GM12878 (cell line): ENCODE results near the gene CCDC172. TPM values are rescaled to one million over a fixed set of nuclear protein-coding genes. Genes with fewer than 3 reads are reported as not detected.

Experiments
- ATAC-seq: fragments of 200-7000 bp; cut with Tn5 transposase; 3 replicates; pipeline ENCODE4 v1.9.1; 2020; ENCODE audit warnings: mild to moderate bottlenecking, moderate library complexity
- BruUV-seq: library from RNA; stranded (reverse); fragments of 400-500 nt; replicated peaks from 2 replicates; lab custom pipeline; 2021; lab: Mats Ljungman, UMichigan
- CTCF ChIA-PET: fragments of 300-600 bp; sonication (Branson Sonifier 250); formaldehyde crosslinking; extraction: SDS; loops from one replicate; lab custom pipeline; 2021; ENCODE audit warnings: inconsistent platforms; lab: Yijun Ruan, JAX
- POLR2A ChIA-PET: fragments of 350-600 bp; formaldehyde crosslinking; extraction: SDS; loops from one replicate; lab custom pipeline; 2021; ENCODE audit warnings: inconsistent platforms; lab: Charles Lee
- RAD21 ChIA-PET: fragments of 300-600 bp; sonication (Branson Sonifier 250); formaldehyde crosslinking; loops from one replicate; lab custom pipeline; 2023; ENCODE audit warnings: antibody characterized with exemption; ENCODE audit not compliant: unreplicated experiment; lab: Charles Lee
- SMC1A ChIA-PET: fragments of 300-600 bp; sonication (Branson Sonifier 250); formaldehyde crosslinking; loops from one replicate; lab custom pipeline; 2023; ENCODE audit not compliant: unreplicated experiment, uncharacterized antibody; lab: Charles Lee
- DNase-seq: peaks from one replicate; pipeline ENCODE4 v3.0.0-alpha.2; 2011; ENCODE audit warnings: low read depth, low spot score
- FAIRE-seq: peaks from 3 replicates; lab custom pipeline; 2011; peaks lifted over from hg19 to GRCh38; lab: Jason Lieb, UNC
- H2AFZ ChIP-seq: 2 replicates; pipeline ENCODE4 v1.6.0; 2011; ENCODE audit warnings: low read depth, low read length, control low read depth; ENCODE audit not compliant: control insufficient read depth
- H3K27ac ChIP-seq: 2 replicates; pipeline ENCODE4 v1.5.1; 2011; ENCODE audit warnings: control low read depth; ENCODE audit not compliant: control insufficient read depth, insufficient read depth
- H3K27me3 ChIP-seq, 2 experiments: replicated peaks in 1 of 2; 2 replicates each; pipeline versions ENCODE4 v1.6.0 to v1.6.1; 2011; ENCODE audit warnings: low read length in 1 of 2; ENCODE audit not compliant: control insufficient read depth in 2 of 2, insufficient read depth in 2 of 2
- H3K36me3 ChIP-seq, 2 experiments: 2 replicates each; pipeline ENCODE4 v1.5.1; 2011; ENCODE audit warnings: low read length in 1 of 2; ENCODE audit not compliant: control insufficient read depth in 2 of 2, insufficient read depth in 2 of 2
- H3K4me1 ChIP-seq: 2 replicates; pipeline ENCODE4 v1.6.1; 2011; ENCODE audit warnings: mild to moderate bottlenecking, low read length, moderate library complexity, mixed read lengths; ENCODE audit not compliant: control insufficient read depth, insufficient read depth
- H3K4me2 ChIP-seq: 2 replicates; pipeline ENCODE4 v1.6.0; 2011; ENCODE audit warnings: control low read depth; ENCODE audit not compliant: control insufficient read depth, insufficient read depth
- H3K4me3 ChIP-seq: fragments of 200-600 bp; sonication (generic); 2 replicates; pipeline ENCODE4 v1.5.1; 2016
- H3K79me2 ChIP-seq: 2 replicates; pipeline ENCODE4 v1.6.0; 2011; ENCODE audit warnings: low read length; ENCODE audit not compliant: control insufficient read depth, insufficient read depth
- H3K9ac ChIP-seq: 2 replicates; pipeline ENCODE4 v1.8.0; 2011; ENCODE audit warnings: low read length, control low read depth, mixed read lengths; ENCODE audit not compliant: control insufficient read depth, insufficient read depth
- H3K9me3 ChIP-seq: replicated peaks from 3 replicates; pipeline ENCODE4 v1.5.1; 2011; ENCODE audit warnings: mild to moderate bottlenecking, low read length; ENCODE audit not compliant: control insufficient read depth, insufficient read depth
- H4K20me1 ChIP-seq: 2 replicates; pipeline ENCODE4 v1.6.0; 2011; ENCODE audit not compliant: control insufficient read depth, insufficient read depth
- BMI1 ChIP-seq: fragments of 450-650 bp; IDR thresholded peaks from 2 replicates; pipeline ENCODE4 v1.6.1; 2016; ENCODE audit warnings: mild to moderate bottlenecking, moderate library complexity, borderline replicate concordance
- BRCA1 ChIP-seq: IDR thresholded peaks from 2 replicates; pipeline ENCODE4 v1.6.1; 2011; ENCODE audit warnings: low read depth, low read length, improper control_type of control experiment
- CHD2 ChIP-seq: IDR thresholded peaks from 2 replicates; pipeline ENCODE4 v1.6.1; 2011; ENCODE audit warnings: low read depth, low read length, improper control_type of control experiment, borderline replicate concordance
- E4F1 ChIP-seq: fragments of 450-650 bp; IDR thresholded peaks from 2 replicates; pipeline ENCODE4 v1.6.1; 2018; ENCODE audit warnings: borderline replicate concordance, mild to moderate bottlenecking; ENCODE audit not compliant: partially characterized antibody
- EGR1 ChIP-seq, 2 experiments: IDR thresholded peaks; 1 replicate in 1 of 2; 2 replicates in 1 of 2; pipeline ENCODE4 v1.6.1; 2011 to 2012; ENCODE audit warnings: low read depth in 2 of 2, low read length in 2 of 2, borderline replicate concordance in 1 of 2, mild to moderate bottlenecking in 1 of 2, moderate library complexity in 1 of 2
- IKZF1 ChIP-seq: fragments of 450-650 bp; conservative IDR thresholded peaks from 2 replicates; pipeline ENCODE4 v1.6.1; 2017; ENCODE audit warnings: antibody characterized with exemption, mild to moderate bottlenecking
- NFYA ChIP-seq: IDR thresholded peaks from 2 replicates; pipeline ENCODE4 v1.6.1; 2011; ENCODE audit warnings: low read depth, mild to moderate bottlenecking, low read length, improper control_type of control experiment, borderline replicate concordance
- NKRF ChIP-seq: fragments of 450-650 bp; conservative IDR thresholded peaks from 2 replicates; pipeline ENCODE4 v1.6.1; 2017; ENCODE audit warnings: mild to moderate bottlenecking, moderate library complexity
- POLR2AphosphoS5 ChIP-seq: IDR thresholded peaks from 2 replicates; pipeline ENCODE4 v1.6.1; 2011; ENCODE audit warnings: mild to moderate bottlenecking, low read length, inconsistent platforms
- RAD21 ChIP-seq: IDR thresholded peaks from 2 replicates; pipeline ENCODE4 v1.6.1; 2011; ENCODE audit warnings: mild to moderate bottlenecking, low read depth, low read length, moderate library complexity; ENCODE audit not compliant: insufficient read depth
- RBBP5 ChIP-seq: fragments of 200-600 bp; sonication (generic); conservative IDR thresholded peaks from 2 replicates; pipeline ENCODE4 v1.6.1; 2016
- SMC3 ChIP-seq: IDR thresholded peaks from 2 replicates; pipeline ENCODE4 v1.6.1; 2011; ENCODE audit warnings: low read length, improper control_type of control experiment, borderline replicate concordance
- TAF1 ChIP-seq: IDR thresholded peaks from 2 replicates; pipeline ENCODE4 v1.6.1; 2011; ENCODE audit warnings: mild to moderate bottlenecking, low read depth, low read length, borderline replicate concordance
- TARDBP ChIP-seq: IDR thresholded peaks from 2 replicates; pipeline ENCODE4 v1.6.1; 2016; ENCODE audit warnings: borderline replicate concordance
- ZBTB33 ChIP-seq: fragments of 450-650 bp; IDR thresholded peaks from 2 replicates; pipeline ENCODE4 v1.6.1; 2017; ENCODE audit warnings: mild to moderate bottlenecking
- WGBS: methylation state at CpG from one replicate; pipeline ENCODE4 v1.1.6; 2016; ENCODE audit warnings: low lambda C conversion rate; ENCODE audit not compliant: insufficient replicate concordance, insufficient coverage; ENCODE audit errors: missing lambda C conversion rate; 5-methylcytosine and 5-hydroxymethylcytosine counted together
- in situ Hi-C: fragments of 300-500 bp; cut with MboI; formaldehyde crosslinking; loops from 9 replicates; pipeline ENCODE4 v1.14.3; 2018; ENCODE audit warnings: mixed read lengths
- intact Hi-C: fragments of 100-400 bp; cut with micrococcal nuclease; formaldehyde crosslinking; loops from one replicate; pipeline ENCODE4 v1.14.2; 2022; ENCODE audit not compliant: unreplicated experiment
- polyA plus RNA-seq, 11 experiments: library from polyadenylated mRNA; depleted of rRNA in 4 of 11; unstranded in 6 of 11; stranded (reverse) in 5 of 11; fragments of >200 nt; fragmentation: Nextera tagmentation in 4 of 11; fragmentation: Illumina TruSeq in 1 of 11; extraction: Ambion mirVana in 4 of 11; extraction: Trizol in 1 of 11; gene quantifications; 1 replicate in 1 of 11; 2 replicates in 10 of 11; pipeline versions ENCODE4 v1.2.1 to v1.2.3, GENCODE V29; 2011 to 2016; ENCODE audit warnings: inconsistent platforms in 2 of 11, missing spikeins in 2 of 11, low read depth in 1 of 11
- total RNA-seq, 4 experiments: library from RNA; depleted of rRNA in 3 of 4; stranded (reverse); fragments of >200 nt in 3 of 4; fragmentation: Illumina TruSeq in 1 of 4; extraction: Trizol in 1 of 4; gene quantifications; 2 replicates each; pipeline versions ENCODE4 v1.2.1 to v1.2.3, GENCODE V29; 2013 to 2021

The CCDC172 gene
- total and polyA plus RNA-seq, 10 of the 15 experiments (the other 5 are each of a cell fraction or from before 2014, with no cell fraction given): not detected

GRCh38 chr10:116418389-116418788 lies 94.1 kb downstream of the CCDC172 start (continued):
- TF ChIP-seq NKRF: no peak
- TF ChIP-seq SMC3: no peak
- no peak for TF ChIP-seq IKZF1
- no peak for TF ChIP-seq E4F1
- TF ChIP-seq NFYA: no peak
- no peak for TF ChIP-seq POLR2AphosphoS5

- BruUV-seq: no TSS peak
- no peak overlapping the region for H3K4me2 ChIP-seq
- intact Hi-C loops: no loop called here
- TF ChIP-seq TARDBP (no peak), RBBP5 (no peak), ZBTB33 (no peak), CHD2 (no peak), BMI1 (no peak), EGR1 (IDR thresholded peaks at IDR 0.05; ENCODE audit: borderline replicate concordance in 1 of 2, low read depth in 2 of 2, low read length in 2 of 2) (no peak), RAD21 (no peak), TAF1 (no peak), BRCA1 (no peak)
Measured at GRCh38 chr10:116421815-116422214, 97.6 kb downstream of the CCDC172 start.

More at GRCh38 chr10:116421815-116422214, 97.6 kb downstream of the CCDC172 start:
- RAD21 ChIA-PET: no interaction called here
- FAIRE-seq (no peak), ATAC-seq (no peak), DNase-seq (no peak)
- Histone ChIP-seq H3K27ac (no peak overlapping the region), H3K9ac (no peak overlapping the region), H3K9me3 (no peaks in the 10 kb centered on the region), H3K79me2 (no peaks in the 10 kb centered on the region), H3K36me3 (no peaks in the 10 kb centered on the region), H3K4me3 (no peak overlapping the region), H2AFZ (no peak overlapping the region), H4K20me1 (no peaks in the 10 kb centered on the region), H3K4me1 (no peaks in the 10 kb centered on the region), H3K27me3 (no peaks in the 10 kb centered on the region)
- POLR2A ChIA-PET: no interaction called here
- SMC1A ChIA-PET: no interaction called here
- 0% methylated on average over 1 of the region's 1 CpG for WGBS
- in situ Hi-C loops: no loop called here
- CTCF ChIA-PET: interaction anchor here (1.1 kb wide), 1 partner anchor 10 kb away, joined by 3 read pairs; no protein-coding TSS in a partner anchor
